ENCODE measurements around the gene PLCB2.
A peak's percentile ranks its signal among the peaks of the same experiment; 100 is the strongest.

PLCB2 gene

DNA sequence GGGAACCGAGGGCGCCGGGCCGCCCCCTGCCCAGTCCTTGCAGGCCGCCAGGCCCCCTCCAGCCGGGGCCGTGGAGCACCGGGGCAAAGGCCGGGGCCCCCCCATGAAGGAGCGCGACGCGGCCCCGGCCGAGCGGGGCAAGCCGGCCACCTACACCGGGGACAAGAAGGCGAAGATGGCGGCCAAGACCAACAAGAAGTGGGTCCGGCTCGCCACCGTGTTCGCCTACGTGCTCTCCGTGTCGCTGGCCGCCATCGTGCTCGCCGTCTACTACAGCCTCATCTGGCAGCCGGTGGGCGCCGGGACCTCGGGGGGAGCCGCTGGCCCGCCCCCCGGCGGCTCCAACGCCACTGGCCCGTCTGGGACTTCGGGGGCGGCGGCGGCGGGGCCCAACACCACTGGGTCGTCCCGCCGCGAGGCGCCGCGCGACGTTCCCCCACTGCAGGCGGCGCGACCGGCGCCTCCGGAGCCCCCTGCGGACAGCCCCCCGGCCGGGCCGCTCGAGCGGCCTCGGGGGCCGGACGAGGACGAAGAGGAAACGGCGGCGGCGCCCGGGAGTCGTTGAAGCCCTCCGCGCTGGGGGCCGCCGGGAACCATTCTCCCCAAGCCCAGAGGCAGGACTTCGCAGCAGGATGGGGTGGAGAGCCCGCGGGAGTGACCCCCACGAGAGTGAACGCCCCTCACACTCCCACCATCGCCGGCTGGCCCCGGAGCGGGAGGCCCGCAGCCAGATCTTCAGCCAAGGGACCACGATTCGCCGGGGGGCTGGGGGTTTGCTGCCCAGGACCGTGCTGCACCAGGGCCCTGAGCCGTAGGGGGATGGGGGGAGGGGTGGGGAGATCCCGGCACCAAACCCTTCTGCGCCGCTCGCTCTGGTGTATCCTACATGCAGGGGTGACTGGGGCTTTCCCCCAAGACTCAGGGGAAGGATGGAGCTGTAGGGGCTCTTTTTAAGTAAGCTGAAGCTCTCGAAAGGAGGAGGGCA lies 16.5 kb upstream of the PLCB2 start:
- no peak for DNase-seq

- peak; percentile 95 for DNase-seq
Observed at GRCh38 chr15:40323239-40323952, 15.7 kb upstream of the PLCB2 start, which contains the start of gene INAFM2. Gene INAFM2, plus strand, starts transcription at chr15:40323692. Its CDS starts 364 bp downstream, at chr15:40324056.

GRCh38 chr15:40322531-40323238 lies 14.9 kb upstream of the PLCB2 start:
- DNase-seq = peak; percentile 58

DNA sequence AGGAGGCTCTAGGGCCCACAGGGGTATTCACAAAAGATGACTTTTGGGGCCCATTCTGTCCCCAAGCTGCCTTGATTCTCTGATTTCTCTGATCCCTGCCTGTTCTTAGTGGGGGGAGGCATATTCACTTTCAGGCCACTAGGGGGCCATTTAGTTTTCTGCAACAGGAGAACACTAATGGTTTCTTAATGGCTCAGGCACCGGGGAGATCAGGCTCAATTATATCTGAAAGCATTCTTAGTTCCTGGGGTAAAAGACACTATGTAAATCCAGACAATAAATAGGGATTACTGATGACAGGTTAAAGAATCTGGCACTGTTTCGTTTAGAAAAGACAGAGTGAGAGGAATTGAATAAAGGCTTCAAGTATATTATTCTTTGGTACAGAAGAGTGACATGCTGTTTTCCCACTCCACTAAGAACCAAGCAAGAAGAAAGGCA lies 13.2 kb upstream of the PLCB2 start:
- peak; percentile 69 for DNase-seq

GRCh38 chr15:40320409-40320808 lies 12.7 kb upstream of the PLCB2 start:
- DNase-seq = no peak

- DNase-seq = no peak
Observed at GRCh38 chr15:40317580-40317979, 9.8 kb upstream of the PLCB2 start.

- DNase-seq = no peak
Observed at GRCh38 chr15:40316931-40317330, 9.2 kb upstream of the PLCB2 start.

DNA sequence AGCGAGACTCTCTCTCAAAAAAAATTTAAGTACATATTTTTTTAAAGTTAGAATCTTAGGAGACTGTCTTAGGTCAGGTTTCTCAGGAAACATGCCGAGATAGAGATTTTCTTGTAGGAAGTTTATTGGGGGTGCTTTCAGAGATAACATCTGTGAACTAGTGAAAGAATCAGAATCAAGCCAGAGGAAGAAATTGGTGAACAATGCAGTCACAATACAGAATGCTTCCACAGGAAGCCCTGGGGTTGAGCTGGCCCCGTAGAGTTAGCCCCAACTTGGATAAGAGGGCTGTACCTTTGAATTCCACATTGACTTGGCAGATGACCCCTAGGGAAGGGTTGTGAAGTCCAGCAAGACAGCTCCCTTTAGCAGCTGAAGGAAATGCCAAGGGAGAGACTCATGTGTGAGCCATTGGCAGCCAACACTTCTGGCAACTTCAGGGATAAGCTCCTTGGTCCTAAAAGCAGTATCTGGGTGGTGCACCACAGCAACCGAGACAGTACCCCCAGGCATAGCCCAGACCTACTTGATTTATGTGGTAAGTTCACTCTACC lies 7.1 kb upstream of the PLCB2 start:
- DNase-seq = no peak

GRCh38 chr15:40313531-40314398 lies 6.0 kb upstream of the PLCB2 start:
- no peak for DNase-seq

GRCh38 chr15:40312370-40313158 lies 4.8 kb upstream of the PLCB2 start:
- DNase-seq = no peak

GRCh38 chr15:40310993-40311392 lies 3.3 kb upstream of the PLCB2 start:
- no peak for DNase-seq

DNA sequence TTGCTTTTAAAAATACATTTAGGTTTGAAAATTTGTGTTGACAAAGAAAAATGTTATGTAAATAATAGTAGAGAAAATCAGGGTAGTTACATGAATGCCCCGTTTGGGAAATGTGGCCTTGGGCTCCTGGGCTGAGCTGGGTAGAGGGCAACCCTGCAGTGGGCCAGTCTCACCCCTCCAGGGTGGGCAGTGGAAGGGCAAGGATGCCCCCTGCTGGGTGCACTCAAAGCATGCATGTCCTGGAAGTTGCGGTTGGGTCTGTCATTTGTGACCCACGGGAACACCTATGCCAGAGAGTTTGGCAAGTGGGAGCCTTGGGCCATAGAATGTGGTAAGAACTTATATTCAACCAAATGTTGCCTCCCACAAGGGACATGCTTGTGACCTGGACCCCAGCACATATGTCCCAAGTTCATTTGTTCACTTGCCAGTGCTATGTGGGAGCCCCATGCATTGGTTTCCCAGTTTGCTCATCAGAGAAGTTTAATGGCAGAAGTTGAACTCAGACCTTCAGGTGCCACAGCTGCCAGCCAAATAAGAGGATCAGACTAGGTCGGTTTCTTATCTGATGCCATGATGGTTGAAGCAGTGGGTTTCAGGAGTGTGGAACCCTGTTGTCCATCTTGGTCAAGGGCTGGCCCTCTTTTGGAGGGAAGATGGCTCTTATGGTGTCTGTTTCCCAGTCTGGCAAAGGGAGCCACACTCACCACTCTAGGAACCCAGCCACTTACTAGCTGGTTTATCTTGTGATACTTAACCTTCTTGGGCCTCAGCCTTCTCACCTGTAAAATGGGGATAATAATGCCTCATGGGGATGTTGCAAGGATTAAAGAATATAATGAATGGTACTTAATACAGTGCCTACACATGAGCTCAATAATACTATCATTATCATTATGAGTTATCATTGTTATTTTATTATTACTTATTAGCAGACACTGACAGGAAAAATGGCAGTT lies 2.5 kb upstream of the PLCB2 start:
- no peak for DNase-seq

- no peak for DNase-seq
Observed at GRCh38 chr15:40309344-40309862, 1.7 kb upstream of the PLCB2 start.

DNA sequence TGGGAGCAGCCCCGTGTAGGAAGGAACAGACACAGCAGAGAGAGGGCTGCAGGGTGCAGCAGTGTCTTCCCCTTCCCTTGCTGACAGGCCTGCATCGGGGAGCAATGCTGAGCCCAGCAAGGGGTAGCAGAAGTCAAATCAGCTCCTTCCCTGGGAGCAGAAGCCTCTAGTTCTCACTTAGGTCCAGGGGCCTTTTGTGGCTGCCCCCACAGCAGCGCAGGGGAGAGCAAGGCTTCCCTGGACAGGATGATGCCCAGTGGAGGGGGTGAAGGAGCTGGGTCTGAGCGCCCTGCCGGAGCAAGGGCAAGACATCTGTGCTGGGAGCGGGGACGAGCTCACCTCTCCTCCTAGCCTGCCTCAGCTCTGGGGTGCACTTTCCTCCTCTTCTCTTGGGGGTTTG lies 827 bp downstream of the PLCB2 start:
- no peak for DNase-seq

DNA sequence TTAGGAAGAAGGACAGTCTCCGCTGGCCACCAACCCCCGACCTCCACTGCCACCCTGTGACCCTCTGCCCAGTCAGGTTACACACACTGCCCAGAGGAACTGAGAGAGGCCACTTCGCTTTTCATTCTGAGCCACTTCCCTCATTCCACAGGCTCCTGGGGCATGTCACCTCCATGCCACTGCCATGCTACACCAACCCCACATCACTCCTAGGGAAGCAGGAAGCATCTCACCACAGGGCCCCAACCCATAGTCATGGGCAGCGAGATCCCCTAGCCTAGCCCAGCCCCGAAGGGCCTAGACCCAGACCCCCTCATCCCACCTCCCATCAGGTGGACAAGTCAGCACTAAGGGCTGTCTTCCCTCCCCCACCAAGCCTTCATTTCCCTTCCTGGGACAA lies 1.4 kb downstream of the PLCB2 start:
- no peak for DNase-seq

GRCh38 chr15:40305281-40305680 lies 2.5 kb downstream of the PLCB2 start:
- no peak for DNase-seq

DNA sequence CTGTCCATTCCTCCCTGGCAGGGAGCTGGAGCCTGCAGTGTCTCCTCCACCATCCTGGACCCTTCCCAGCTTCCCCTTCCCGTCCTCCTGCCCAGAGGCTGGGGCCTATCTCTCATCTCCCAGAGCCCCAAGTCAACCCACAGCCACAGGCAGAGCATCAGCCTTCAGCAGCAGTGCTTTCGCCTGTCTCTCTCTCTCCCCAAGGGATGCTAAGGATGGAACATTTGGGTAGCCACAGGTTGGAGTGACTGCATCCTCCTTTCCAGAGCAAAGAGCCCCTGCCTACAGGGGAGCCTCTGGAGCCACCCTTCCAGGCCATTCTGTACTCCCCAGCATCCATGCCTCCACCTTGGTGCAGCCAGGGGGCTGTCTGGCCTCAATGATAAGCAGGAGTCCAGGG lies 4.2 kb downstream of the PLCB2 start:
- no peak for DNase-seq

GRCh38 chr15:40302981-40303380 lies 4.8 kb downstream of the PLCB2 start:
- DNase-seq = no peak

GRCh38 chr15:40302288-40302886 lies 5.3 kb downstream of the PLCB2 start:
- DNase-seq = no peak

Data from fibroblast of upper back skin (primary cell).